ENCODE measurements around the gene PEX11G. TPM values are rescaled to one million over a fixed set of nuclear protein-coding genes. Genes with fewer than 3 reads are reported as not detected.

Gene PEX11G
- total and polyA plus RNA-seq, 9 of the 15 experiments (the other 6 are each of a cell fraction or from before 2014, with no cell fraction given), result 0.07 to 3.2 (median 0.70) TPM; not detected in 1

- TF ChIP-seq ZNF644 (tag; IDR thresholded peaks at IDR 0.05; ENCODE audit: low read depth), result no peak
- TF ChIP-seq ZMIZ1 (IDR thresholded peaks at IDR 0.05; ENCODE audit: low read depth in 2 of 2, low read length in 2 of 2), result no peak
- no peak for TF ChIP-seq ZNF124 (CRISPR knock-in tag; IDR thresholded peaks at IDR 0.05)
- no peak for TF ChIP-seq FOXK1 (CRISPR knock-in tag; IDR thresholded peaks at IDR 0.05; ENCODE audit: borderline replicate concordance)
- TF ChIP-seq ATF1 (CRISPR knock-in tag; IDR thresholded peaks at IDR 0.05), result no peak
- no peak for TF ChIP-seq ATF1 (tag; IDR thresholded peaks at IDR 0.05)
- no peak for TF ChIP-seq FOXM1 (IDR thresholded peaks at IDR 0.05; ENCODE audit: low read depth)
- no peak for TF ChIP-seq FOXM1 (CRISPR knock-in tag; IDR thresholded peaks at IDR 0.05; ENCODE audit: low read depth)
- TF ChIP-seq CREM (IDR thresholded peaks at IDR 0.05; ENCODE audit: low read depth), result peak; percentile 65; the same call in 1 of the 2 replicates
- TF ChIP-seq ETV1 (tag; conservative IDR thresholded peaks at IDR 0.05; ENCODE audit: low read depth), result no peak
- no peak for TF ChIP-seq RFX5 (IDR thresholded peaks at IDR 0.05; ENCODE audit: low read depth, low read length)
- TF ChIP-seq MEIS2 (IDR thresholded peaks at IDR 0.05; ENCODE audit: partially characterized antibody), result no peak
- peak; percentile 80; the same call in 1 of the 2 replicates for TF ChIP-seq ZNF766 (CRISPR knock-in tag; conservative IDR thresholded peaks at IDR 0.05)
- peak; percentile 68 for TF ChIP-seq ZBTB7A (IDR thresholded peaks at IDR 0.05; ENCODE audit: borderline replicate concordance, control insufficient read depth, low read depth, low read length)
- TF ChIP-seq LEF1 (IDR thresholded peaks at IDR 0.05), result no peak
- TF ChIP-seq TBP (optimal IDR thresholded peaks at IDR 0.05; ENCODE audit: low read depth, low read length), result no peak
- no peak for TF ChIP-seq ESRRB (CRISPR knock-in tag; IDR thresholded peaks at IDR 0.05; ENCODE audit: borderline replicate concordance)
- no peak for TF ChIP-seq ZNF174 (CRISPR knock-in tag; IDR thresholded peaks at IDR 0.05)
- no peak for TF ChIP-seq HNRNPUL1 (IDR thresholded peaks at IDR 0.05; ENCODE audit: low read length)
- no peak for TF ChIP-seq ZNF282 (CRISPR knock-in tag; IDR thresholded peaks at IDR 0.05)
Measured at GRCh38 chr19:7533925-7534480, 45.2 kb upstream of the PEX11G start (continued).

Data from K562 (cell line).